ENCODE data around the gene MMP17.

DNA sequence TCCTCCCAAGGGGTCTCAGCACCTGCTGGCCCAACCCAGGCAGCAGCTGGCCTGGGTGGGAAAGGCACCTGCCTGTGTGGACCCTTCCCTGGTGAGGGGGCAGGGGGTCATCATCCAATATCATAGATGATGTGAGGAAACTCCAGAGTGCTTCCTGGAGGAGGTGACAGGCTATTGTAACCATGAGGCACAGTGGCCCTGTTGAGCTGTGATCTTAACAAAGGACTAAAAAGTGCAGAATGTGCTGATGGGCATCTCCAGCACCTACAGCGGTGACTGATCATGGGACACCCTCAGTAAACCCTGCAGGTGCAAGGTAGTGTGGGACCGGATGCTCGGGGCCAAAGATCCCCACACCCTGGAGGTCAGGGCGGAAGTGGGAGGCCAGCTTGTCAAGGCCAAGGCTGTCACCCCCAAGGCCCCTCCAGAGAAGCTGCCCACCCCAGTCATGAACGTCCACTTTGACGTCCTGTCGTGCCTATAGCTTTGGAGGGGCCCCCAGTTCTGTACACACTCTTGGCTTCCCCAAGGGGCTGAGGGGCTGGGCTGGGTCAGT lies 7.5 kb downstream of the MMP17 start:
- TF ChIP-seq HOXD13 (CRISPR knock-in tag; IDR thresholded peaks at IDR 0.05; ENCODE audit: borderline replicate concordance) (no peak), ZFP41 (tag by site-specific recombination; IDR thresholded peaks at IDR 0.05; ENCODE audit: borderline replicate concordance) (no peak), KLF9 (tag by site-specific recombination; IDR thresholded peaks at IDR 0.05; ENCODE audit: low read depth) (no peak), ZNF138 (tag by site-specific recombination; IDR thresholded peaks at IDR 0.05; ENCODE audit: borderline replicate concordance) (no peak), ZNF555 (tag by site-specific recombination; conservative IDR thresholded peaks at IDR 0.05) (no peak), ZNF174 (tag by site-specific recombination; IDR thresholded peaks at IDR 0.05) (no peak), ZNF274 (IDR thresholded peaks at IDR 0.05; ENCODE audit: low read length) (no peak), ZNF274 (tag by site-specific recombination; IDR thresholded peaks at IDR 0.05; ENCODE audit: borderline replicate concordance) (no peak), YY1 (tag by site-specific recombination; IDR thresholded peaks at IDR 0.05) (no peak), ZXDB (tag by site-specific recombination; IDR thresholded peaks at IDR 0.05) (no peak)
- TF ChIP-seq, protein P1, sequence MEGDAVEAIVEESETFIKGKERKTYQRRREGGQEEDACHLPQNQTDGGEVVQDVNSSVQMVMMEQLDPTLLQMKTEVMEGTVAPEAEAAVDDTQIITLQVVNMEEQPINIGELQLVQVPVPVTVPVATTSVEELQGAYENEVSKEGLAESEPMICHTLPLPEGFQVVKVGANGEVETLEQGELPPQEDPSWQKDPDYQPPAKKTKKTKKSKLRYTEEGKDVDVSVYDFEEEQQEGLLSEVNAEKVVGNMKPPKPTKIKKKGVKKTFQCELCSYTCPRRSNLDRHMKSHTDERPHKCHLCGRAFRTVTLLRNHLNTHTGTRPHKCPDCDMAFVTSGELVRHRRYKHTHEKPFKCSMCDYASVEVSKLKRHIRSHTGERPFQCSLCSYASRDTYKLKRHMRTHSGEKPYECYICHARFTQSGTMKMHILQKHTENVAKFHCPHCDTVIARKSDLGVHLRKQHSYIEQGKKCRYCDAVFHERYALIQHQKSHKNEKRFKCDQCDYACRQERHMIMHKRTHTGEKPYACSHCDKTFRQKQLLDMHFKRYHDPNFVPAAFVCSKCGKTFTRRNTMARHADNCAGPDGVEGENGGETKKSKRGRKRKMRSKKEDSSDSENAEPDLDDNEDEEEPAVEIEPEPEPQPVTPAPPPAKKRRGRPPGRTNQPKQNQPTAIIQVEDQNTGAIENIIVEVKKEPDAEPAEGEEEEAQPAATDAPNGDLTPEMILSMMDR (tag by site-specific recombination; IDR thresholded peaks at IDR 0.05), result no peak
- TF ChIP-seq, protein P2, sequence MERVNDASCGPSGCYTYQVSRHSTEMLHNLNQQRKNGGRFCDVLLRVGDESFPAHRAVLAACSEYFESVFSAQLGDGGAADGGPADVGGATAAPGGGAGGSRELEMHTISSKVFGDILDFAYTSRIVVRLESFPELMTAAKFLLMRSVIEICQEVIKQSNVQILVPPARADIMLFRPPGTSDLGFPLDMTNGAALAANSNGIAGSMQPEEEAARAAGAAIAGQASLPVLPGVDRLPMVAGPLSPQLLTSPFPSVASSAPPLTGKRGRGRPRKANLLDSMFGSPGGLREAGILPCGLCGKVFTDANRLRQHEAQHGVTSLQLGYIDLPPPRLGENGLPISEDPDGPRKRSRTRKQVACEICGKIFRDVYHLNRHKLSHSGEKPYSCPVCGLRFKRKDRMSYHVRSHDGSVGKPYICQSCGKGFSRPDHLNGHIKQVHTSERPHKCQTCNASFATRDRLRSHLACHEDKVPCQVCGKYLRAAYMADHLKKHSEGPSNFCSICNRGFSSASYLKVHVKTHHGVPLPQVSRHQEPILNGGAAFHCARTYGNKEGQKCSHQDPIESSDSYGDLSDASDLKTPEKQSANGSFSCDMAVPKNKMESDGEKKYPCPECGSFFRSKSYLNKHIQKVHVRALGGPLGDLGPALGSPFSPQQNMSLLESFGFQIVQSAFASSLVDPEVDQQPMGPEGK (tag by site-specific recombination; IDR thresholded peaks at IDR 0.05), result no peak
- TF ChIP-seq, protein P3, sequence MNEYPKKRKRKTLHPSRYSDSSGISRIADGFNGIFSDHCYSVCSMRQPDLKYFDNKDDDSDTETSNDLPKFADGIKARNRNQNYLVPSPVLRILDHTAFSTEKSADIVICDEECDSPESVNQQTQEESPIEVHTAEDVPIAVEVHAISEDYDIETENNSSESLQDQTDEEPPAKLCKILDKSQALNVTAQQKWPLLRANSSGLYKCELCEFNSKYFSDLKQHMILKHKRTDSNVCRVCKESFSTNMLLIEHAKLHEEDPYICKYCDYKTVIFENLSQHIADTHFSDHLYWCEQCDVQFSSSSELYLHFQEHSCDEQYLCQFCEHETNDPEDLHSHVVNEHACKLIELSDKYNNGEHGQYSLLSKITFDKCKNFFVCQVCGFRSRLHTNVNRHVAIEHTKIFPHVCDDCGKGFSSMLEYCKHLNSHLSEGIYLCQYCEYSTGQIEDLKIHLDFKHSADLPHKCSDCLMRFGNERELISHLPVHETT (tag by site-specific recombination; IDR thresholded peaks at IDR 0.05), result no peak
- TF ChIP-seq, protein P4, sequence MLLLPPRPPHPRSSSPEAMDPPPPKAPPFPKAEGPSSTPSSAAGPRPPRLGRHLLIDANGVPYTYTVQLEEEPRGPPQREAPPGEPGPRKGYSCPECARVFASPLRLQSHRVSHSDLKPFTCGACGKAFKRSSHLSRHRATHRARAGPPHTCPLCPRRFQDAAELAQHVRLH (tag by site-specific recombination; IDR thresholded peaks at IDR 0.05), result no peak
